NB4 (cell line): ENCODE data around the gene RBM33.

Experiments used
- DNase-seq: peaks from one replicate; pipeline ENCODE4 v3.0.0; 2010; ENCODE audit warnings: low read depth
- H3K4me3 ChIP-seq: one replicate; pipeline ENCODE4 v1.5.1; 2011; ENCODE audit warnings: mild to moderate bottlenecking, low read depth, low read length, moderate library complexity
- CTCF ChIP-seq: IDR thresholded peaks from one replicate; pipeline ENCODE4 v1.5.1; 2012; ENCODE audit warnings: low read depth, low read length
- MYC ChIP-seq: IDR thresholded peaks from 2 replicates; pipeline ENCODE4 v1.6.1; 2011; ENCODE audit warnings: low read depth, low read length
- POLR2A ChIP-seq: IDR thresholded peaks from 2 replicates; pipeline ENCODE4 v1.6.1; 2011; ENCODE audit warnings: mild to moderate bottlenecking; ENCODE audit not compliant: insufficient read length; ENCODE audit errors: extremely low read depth
- TF ChIP-seq, protein P1 (sequence below): IDR thresholded peaks from 2 replicates; pipeline ENCODE4 v1.6.1; 2011; ENCODE audit warnings: low read depth, low read length

Gene RBM33

DNA sequence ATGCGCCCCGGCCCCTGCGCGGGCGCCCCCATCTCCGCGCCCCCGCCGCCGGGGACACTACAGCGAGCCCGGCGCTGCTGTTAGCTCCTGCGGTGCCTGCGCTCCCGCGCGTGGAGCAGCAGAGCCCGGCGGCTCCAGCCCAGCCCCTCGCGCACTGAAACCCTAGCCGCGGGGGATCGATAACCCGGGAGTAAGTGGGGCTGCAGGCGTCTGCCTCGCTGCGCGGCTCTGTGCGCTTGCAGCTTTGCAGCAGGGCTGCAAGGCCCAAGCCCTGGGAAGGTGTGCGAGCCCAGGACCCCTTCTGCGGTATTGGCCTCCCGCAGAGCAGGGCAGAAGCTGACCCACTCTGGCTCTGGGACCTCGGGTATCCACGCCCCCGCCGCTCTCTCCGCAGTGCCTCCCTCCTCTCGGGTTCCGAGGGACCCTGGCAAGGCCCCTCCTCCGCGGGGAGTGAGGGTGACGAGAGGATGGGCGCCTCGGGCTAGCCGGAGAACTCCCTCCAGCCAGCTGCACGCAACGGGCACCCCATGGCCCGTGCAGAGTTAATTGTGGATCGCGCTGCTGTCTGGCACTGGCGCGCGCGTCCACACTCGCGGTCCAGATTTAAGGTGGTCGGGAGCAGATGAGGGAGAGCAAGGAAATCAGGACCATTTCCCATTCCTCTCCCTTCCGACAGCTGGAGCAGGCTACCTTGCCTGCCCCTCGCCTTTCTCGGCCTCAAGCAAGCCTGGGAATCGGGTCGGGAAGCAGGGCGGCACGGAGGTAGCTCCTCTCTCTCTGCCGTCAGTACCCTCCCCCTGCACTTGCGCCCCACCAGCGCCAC lies 165.7 kb downstream of the RBM33 start:
- TF ChIP-seq POLR2A, result no peak
- TF ChIP-seq CTCF, result no peak
- TF ChIP-seq MYC, result no peak
- TF ChIP-seq, protein P1, sequence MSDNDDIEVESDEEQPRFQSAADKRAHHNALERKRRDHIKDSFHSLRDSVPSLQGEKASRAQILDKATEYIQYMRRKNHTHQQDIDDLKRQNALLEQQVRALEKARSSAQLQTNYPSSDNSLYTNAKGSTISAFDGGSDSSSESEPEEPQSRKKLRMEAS, result no peak
- H3K4me3 ChIP-seq, result no peak overlapping the region
- DNase-seq, result no peak

GRCh38 chr7:155810770-155811559 lies 166.5 kb downstream of the RBM33 start:
- TF ChIP-seq POLR2A (no peak), CTCF (no peak), MYC (no peak)
- TF ChIP-seq, protein P1, result no peak
- DNase-seq, result no peak
- no peak overlapping the region for H3K4me3 ChIP-seq

DNA sequence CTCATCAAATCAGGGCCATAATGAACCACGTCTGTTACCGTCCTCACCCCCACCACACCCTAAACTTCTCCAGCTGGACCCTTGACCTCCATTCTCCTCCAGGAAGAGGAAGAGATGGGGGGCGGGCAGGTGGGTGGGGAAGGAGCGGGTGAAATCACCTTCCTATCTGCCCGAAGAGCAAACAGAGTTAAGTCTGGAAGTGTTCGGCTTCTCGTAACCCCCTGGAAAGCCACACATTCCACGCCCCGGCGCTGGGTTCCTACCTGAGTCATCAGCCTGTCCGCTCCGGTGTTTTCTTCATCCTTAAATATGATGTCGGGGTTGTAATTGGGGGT lies 167.1 kb downstream of the RBM33 start:
- TF ChIP-seq POLR2A (no peak), CTCF (no peak), MYC (no peak)
- TF ChIP-seq, protein P1, result no peak
- H3K4me3 ChIP-seq, result no peak overlapping the region
- DNase-seq, result no peak

- DNase-seq, result no peak
- no peak for TF ChIP-seq CTCF
- TF ChIP-seq, protein P1, result no peak
- no peak for TF ChIP-seq POLR2A
- TF ChIP-seq MYC, result no peak
- no peak within 1 kb of the TSS for H3K4me3 ChIP-seq
Observed at GRCh38 chr7:155811895-155812761, 167.7 kb downstream of the RBM33 start, which contains the start of gene SHH. Gene SHH (minus strand): TSS chr7:155812463. CDS start chr7:155812122, 341 bp downstream.

DNA sequence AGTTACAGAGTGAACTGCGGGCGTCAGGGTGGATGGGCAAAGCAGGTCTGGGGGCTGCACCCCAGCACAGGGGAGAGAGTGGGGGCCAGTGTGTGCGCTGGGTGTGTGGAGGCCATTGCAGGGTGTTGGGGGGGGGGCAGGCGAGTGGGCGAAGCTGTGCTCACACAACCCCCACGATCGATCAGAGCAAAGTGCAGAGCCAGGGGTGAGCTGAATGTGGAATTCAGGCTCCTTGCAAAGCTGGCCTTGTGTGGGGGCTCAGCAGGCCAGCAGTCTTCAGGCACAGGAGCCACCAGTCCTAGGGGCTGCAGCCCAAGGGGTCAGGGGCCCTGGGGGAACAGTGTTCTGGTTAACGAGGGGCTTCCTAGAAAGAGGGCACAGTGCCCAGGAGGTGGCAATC lies 168.7 kb downstream of the RBM33 start:
- no peak for DNase-seq

More for the DNA sequence above, 168.7 kb downstream of the RBM33 start:
- H3K4me3 ChIP-seq, result no peak overlapping the region
- TF ChIP-seq, protein P1, result no peak
- TF ChIP-seq POLR2A (no peak), MYC (no peak), CTCF (no peak)
